ENCODE data around the gene MTOR. TPM values are rescaled to one million over a fixed set of nuclear protein-coding genes. Genes with fewer than 3 reads are reported as not detected.

The MTOR gene
- total and polyA plus RNA-seq, 2 donors: 21.0 to 26.5 TPM

- Histone ChIP-seq H3K4me1 (ENCODE audit: insufficient read depth) (no peaks in the 10 kb centered on the region), H3K4me3 (ENCODE audit: low read depth, low read length) (no peak overlapping the region), H3K27ac (ENCODE audit: low read depth) (no peak overlapping the region), H3K36me3 (ENCODE audit: insufficient read depth) (peaks cover 5% of the 10 kb centered on the region)
- 89% methylated on average over 10 of the region's 10 CpGs for WGBS
- no peak for DNase-seq (ENCODE audit: extremely low spot score)
These were observed 35.0 kb downstream of the MTOR start for GRCh38 chr1:11227106-11228077.

- 98% methylated on average over 1 of the region's 1 CpG for WGBS
- no peaks in the 10 kb centered on the region for H3K4me1 ChIP-seq (ENCODE audit: insufficient read depth)
These were observed 46.3 kb downstream of the MTOR start for GRCh38 chr1:11216074-11216473.

GRCh38 chr1:11215381-11216005 is 46.9 kb downstream of the MTOR start:
- H3K27ac ChIP-seq (ENCODE audit: low read depth): no peak overlapping the region
- H3K36me3 ChIP-seq (ENCODE audit: insufficient read depth): peaks cover 7% of the 10 kb centered on the region
- no peaks in the 10 kb centered on the region for H3K4me1 ChIP-seq (ENCODE audit: insufficient read depth)
- DNase-seq (ENCODE audit: extremely low spot score): no peak
- 93% methylated on average over 2 of the region's 2 CpGs for WGBS
- no peak overlapping the region for H3K4me3 ChIP-seq (ENCODE audit: low read depth, low read length)

More at GRCh38 chr1:11216074-11216473, 46.3 kb downstream of the MTOR start:
- Histone ChIP-seq H3K27ac (ENCODE audit: low read depth) (no peak overlapping the region), H3K4me3 (ENCODE audit: low read depth, low read length) (no peak overlapping the region), H3K36me3 (ENCODE audit: insufficient read depth) (peaks cover 7% of the 10 kb centered on the region)
- no peak for DNase-seq (ENCODE audit: extremely low spot score)

- Histone ChIP-seq H3K36me3 (ENCODE audit: insufficient read depth) (peaks cover 7% of the 10 kb centered on the region), H3K4me1 (ENCODE audit: insufficient read depth) (no peaks in the 10 kb centered on the region), H3K4me3 (ENCODE audit: low read depth, low read length) (no peak overlapping the region), H3K27ac (ENCODE audit: low read depth) (no peak overlapping the region)
- no peak for DNase-seq (ENCODE audit: extremely low spot score)
- 63% methylated on average over 3 of the region's 3 CpGs for WGBS
These were observed 47.5 kb downstream of the MTOR start for GRCh38 chr1:11214698-11215380.

GRCh38 chr1:11211925-11212587 is 50.3 kb downstream of the MTOR start:
- Histone ChIP-seq H3K4me3 (ENCODE audit: low read depth, low read length) (no peak overlapping the region), H3K4me1 (ENCODE audit: insufficient read depth) (no peaks in the 10 kb centered on the region), H3K27ac (ENCODE audit: low read depth) (no peak overlapping the region), H3K36me3 (ENCODE audit: insufficient read depth) (peaks cover 3% of the 10 kb centered on the region)
- no peak for DNase-seq (ENCODE audit: extremely low spot score)
- WGBS: 94% methylated on average over 12 of the region's 12 CpGs

GRCh38 chr1:11211461-11211860 is 50.9 kb downstream of the MTOR start:
- 97% methylated on average over 4 of the region's 4 CpGs for WGBS
- Histone ChIP-seq H3K4me1 (ENCODE audit: insufficient read depth) (no peaks in the 10 kb centered on the region), H3K36me3 (ENCODE audit: insufficient read depth) (peaks cover 3% of the 10 kb centered on the region), H3K27ac (ENCODE audit: low read depth) (no peak overlapping the region), H3K4me3 (ENCODE audit: low read depth, low read length) (no peak overlapping the region)
- no peak for DNase-seq (ENCODE audit: extremely low spot score)

- 67% methylated on average over 6 of the region's 6 CpGs for WGBS
- H3K36me3 ChIP-seq (ENCODE audit: insufficient read depth): peaks cover 4% of the 10 kb centered on the region
- no peak overlapping the region for H3K4me3 ChIP-seq (ENCODE audit: low read depth, low read length)
- no peak overlapping the region for H3K27ac ChIP-seq (ENCODE audit: low read depth)
- H3K4me1 ChIP-seq (ENCODE audit: insufficient read depth): no peaks in the 10 kb centered on the region
- DNase-seq (ENCODE audit: extremely low spot score): no peak
These were observed 54.3 kb downstream of the MTOR start for GRCh38 chr1:11207898-11208611.

GRCh38 chr1:11204396-11205190 is 57.8 kb downstream of the MTOR start:
- no peak overlapping the region for H3K27ac ChIP-seq (ENCODE audit: low read depth)
- 95% methylated on average over 11 of the region's 11 CpGs for WGBS
- no peaks in the 10 kb centered on the region for H3K4me1 ChIP-seq (ENCODE audit: insufficient read depth)
- peaks cover 6% of the 10 kb centered on the region for H3K36me3 ChIP-seq (ENCODE audit: insufficient read depth)
- H3K4me3 ChIP-seq (ENCODE audit: low read depth, low read length): no peak overlapping the region
- DNase-seq (ENCODE audit: extremely low spot score): no peak

GRCh38 chr1:11198851-11199594 is 63.3 kb downstream of the MTOR start:
- no peak for DNase-seq (ENCODE audit: extremely low spot score)
- H3K27ac ChIP-seq (ENCODE audit: low read depth): no peak overlapping the region
- peaks cover 10% of the 10 kb centered on the region for H3K36me3 ChIP-seq (ENCODE audit: insufficient read depth)
- 89% methylated on average over 2 of the region's 2 CpGs for WGBS
- no peak overlapping the region for H3K4me3 ChIP-seq (ENCODE audit: low read depth, low read length)
- no peaks in the 10 kb centered on the region for H3K4me1 ChIP-seq (ENCODE audit: insufficient read depth)

GRCh38 chr1:11198257-11198656 is 64.1 kb downstream of the MTOR start:
- H3K36me3 ChIP-seq (ENCODE audit: insufficient read depth): peaks cover 12% of the 10 kb centered on the region
- no peak for DNase-seq (ENCODE audit: extremely low spot score)
- WGBS: 83% methylated on average over 4 of the region's 4 CpGs
- no peak overlapping the region for H3K27ac ChIP-seq (ENCODE audit: low read depth)
- no peak overlapping the region for H3K4me3 ChIP-seq (ENCODE audit: low read depth, low read length)
- no peaks in the 10 kb centered on the region for H3K4me1 ChIP-seq (ENCODE audit: insufficient read depth)

- no peak overlapping the region for H3K4me3 ChIP-seq (ENCODE audit: low read depth, low read length)
- H3K36me3 ChIP-seq (ENCODE audit: insufficient read depth): peaks cover 12% of the 10 kb centered on the region
- H3K4me1 ChIP-seq (ENCODE audit: insufficient read depth): no peaks in the 10 kb centered on the region
- no peak for DNase-seq (ENCODE audit: extremely low spot score)
- WGBS: 92% methylated on average over 4 of the region's 4 CpGs
- H3K27ac ChIP-seq (ENCODE audit: low read depth): no peak overlapping the region
These were observed 65.0 kb downstream of the MTOR start for GRCh38 chr1:11197359-11197758.

GRCh38 chr1:11196945-11197344 is 65.4 kb downstream of the MTOR start:
- peaks cover 12% of the 10 kb centered on the region for H3K36me3 ChIP-seq (ENCODE audit: insufficient read depth)
- H3K4me3 ChIP-seq (ENCODE audit: low read depth, low read length): no peak overlapping the region
- H3K4me1 ChIP-seq (ENCODE audit: insufficient read depth): no peaks in the 10 kb centered on the region
- H3K27ac ChIP-seq (ENCODE audit: low read depth): no peak overlapping the region
- WGBS: 92% methylated on average over 2 of the region's 2 CpGs
- DNase-seq (ENCODE audit: extremely low spot score): no peak
